ENCODE results near the gene SLC12A2.

GRCh38 chr5:128093368-128093767, 9.8 kb downstream of the SLC12A2 start:
- TF ChIP-seq CTCF (IDR thresholded peaks at IDR 0.05; ENCODE audit: poor library complexity) (no peak), EZH2 (IDR thresholded peaks at IDR 0.05; ENCODE audit: borderline replicate concordance) (no peak), EZH2phosphoT487 (IDR thresholded peaks at IDR 0.05; ENCODE audit: low read depth, severe bottlenecking, unreplicated experiment) (no peak)

All from hepatocyte (in vitro differentiated cells).